HEK293T (cell line): ENCODE measurements around the gene NTSR1.

Experiments
- CTCF ChIA-PET: fragments of 350-600 bp; formaldehyde crosslinking; extraction: SDS; loops from one replicate; lab custom pipeline; 2021; ENCODE audit warnings: antibody characterized with exemption, inconsistent platforms; lab: Yijun Ruan, JAX
- POLR2A ChIA-PET: fragments of 350-600 bp; formaldehyde crosslinking; extraction: SDS; loops from one replicate; lab custom pipeline; 2020; ENCODE audit warnings: antibody characterized with exemption, inconsistent platforms; lab: Yijun Ruan, JAX
- DNase-seq: peaks from one replicate; pipeline ENCODE4 v3.0.0; 2012; ENCODE audit warnings: mixed read lengths; ENCODE audit errors: extremely low spot score
- ARNT ChIP-seq: fragments of 450-650 bp; IDR thresholded peaks from 2 replicates; pipeline ENCODE4 v1.6.1; 2017; ENCODE audit warnings: mild to moderate bottlenecking
- BHLHE40 ChIP-seq: fragments of 450-650 bp; IDR thresholded peaks from 2 replicates; pipeline ENCODE4 v1.6.1; 2016; ENCODE audit warnings: mild to moderate bottlenecking, moderate library complexity, borderline replicate concordance
- CTBP1 ChIP-seq: fragments of 450-650 bp; IDR thresholded peaks from 2 replicates; pipeline ENCODE4 v1.6.1; 2016; ENCODE audit warnings: borderline replicate concordance
- ELF4 ChIP-seq: fragments of 450-650 bp; IDR thresholded peaks from 2 replicates; pipeline ENCODE4 v1.6.1; 2017; ENCODE audit warnings: antibody characterized with exemption
- FOXA1 ChIP-seq: fragments of 450-650 bp; IDR thresholded peaks from 2 replicates; pipeline ENCODE4 v1.6.1; 2016; ENCODE audit warnings: mild to moderate bottlenecking
- FOXK2 ChIP-seq: fragments of 450-650 bp; IDR thresholded peaks from 2 replicates; pipeline ENCODE4 v1.6.1; 2016; ENCODE audit warnings: mild to moderate bottlenecking
- FOXM1 ChIP-seq: fragments of 450-650 bp; IDR thresholded peaks from 2 replicates; pipeline ENCODE4 v1.6.1; 2017; ENCODE audit warnings: mild to moderate bottlenecking, borderline replicate concordance
- HDGF ChIP-seq: fragments of 450-650 bp; IDR thresholded peaks from 2 replicates; pipeline ENCODE4 v1.6.1; 2017; ENCODE audit warnings: antibody characterized with exemption, borderline replicate concordance
- L3MBTL2 ChIP-seq: fragments of 450-650 bp; conservative IDR thresholded peaks from 2 replicates; pipeline ENCODE4 v1.6.1; 2016; ENCODE audit warnings: mild to moderate bottlenecking
- LEF1 ChIP-seq: fragments of 450-650 bp; IDR thresholded peaks from 2 replicates; pipeline ENCODE4 v1.6.1; 2017; ENCODE audit warnings: mild to moderate bottlenecking, borderline replicate concordance
- NFRKB ChIP-seq: fragments of 450-650 bp; IDR thresholded peaks from 2 replicates; pipeline ENCODE4 v1.6.1; 2016; ENCODE audit warnings: mild to moderate bottlenecking, moderate library complexity
- PKNOX1 ChIP-seq: fragments of 450-650 bp; IDR thresholded peaks from 2 replicates; pipeline ENCODE4 v1.6.1; 2016
- SP1 ChIP-seq: fragments of 450-650 bp; IDR thresholded peaks from 2 replicates; pipeline ENCODE4 v1.6.1; 2017
- SUZ12 ChIP-seq: fragments of 450-650 bp; IDR thresholded peaks from 2 replicates; pipeline ENCODE4 v1.6.1; 2016; ENCODE audit warnings: mild to moderate bottlenecking
- TARDBP ChIP-seq: fragments of 450-650 bp; IDR thresholded peaks from 2 replicates; pipeline ENCODE4 v1.6.1; 2016
- ZNF384 ChIP-seq: fragments of 450-650 bp; IDR thresholded peaks from 2 replicates; pipeline ENCODE4 v1.6.1; 2016

The NTSR1 gene

GRCh38 chr20:62708591-62709536 lies at the start of gene NTSR1:
NTSR1 (plus strand) TSS chr20:62708836; CDS start chr20:62709208, 372 bp downstream.
- no peak for DNase-seq
- TF ChIP-seq TARDBP (no peak), FOXM1 (no peak), FOXK2 (no peak), NFRKB (no peak), BHLHE40 (no peak), L3MBTL2 (no peak), HDGF (no peak), PKNOX1 (no peak), SUZ12 (no peak), FOXA1 (no peak), LEF1 (no peak), ZNF384 (no peak), CTBP1 (no peak), ELF4 (no peak), ARNT (no peak), SP1 (no peak)
- ChIA-PET POLR2A (no interaction called here), CTCF (no interaction called here)

GRCh38 chr20:62659488-62660239 lies 49.0 kb upstream of the NTSR1 start:
- ChIA-PET POLR2A (no interaction called here), CTCF (no interaction called here)
- no peak for DNase-seq
- TF ChIP-seq SP1, result no peak
- no peak for TF ChIP-seq ARNT
- no peak for TF ChIP-seq ELF4
- no peak for TF ChIP-seq TARDBP
- no peak for TF ChIP-seq SUZ12

- CTCF ChIA-PET, result no interaction called here
- POLR2A ChIA-PET, result no interaction called here
- TF ChIP-seq ZNF384 (no peak), SUZ12 (no peak), SP1 (no peak), FOXA1 (no peak), TARDBP (no peak)
- no peak for DNase-seq
Observed at GRCh38 chr20:62660240-62660615, 48.4 kb upstream of the NTSR1 start.

GRCh38 chr20:62660768-62661167 lies 47.9 kb upstream of the NTSR1 start:
- CTCF ChIA-PET, result no interaction called here
- no peak for TF ChIP-seq TARDBP
- TF ChIP-seq ARNT, result no peak
- no peak for TF ChIP-seq CTBP1
- TF ChIP-seq BHLHE40, result no peak
- TF ChIP-seq FOXK2, result no peak
- TF ChIP-seq PKNOX1, result no peak
- POLR2A ChIA-PET, result no interaction called here
- no peak for DNase-seq

GRCh38 chr20:62661647-62662046 lies 47.0 kb upstream of the NTSR1 start:
- ChIA-PET CTCF (no interaction called here), POLR2A (no interaction called here)
- no peak for DNase-seq
- TF ChIP-seq HDGF, result no peak
- TF ChIP-seq FOXA1, result no peak
- TF ChIP-seq ARNT, result no peak
- no peak for TF ChIP-seq ELF4
- no peak for TF ChIP-seq L3MBTL2
- no peak for TF ChIP-seq BHLHE40
- TF ChIP-seq ZNF384, result no peak
- TF ChIP-seq NFRKB, result no peak

- CTCF ChIA-PET, result no interaction called here
- TF ChIP-seq L3MBTL2, result no peak
- no peak for TF ChIP-seq HDGF
- TF ChIP-seq FOXM1, result no peak
- no peak for TF ChIP-seq LEF1
- no peak for TF ChIP-seq FOXK2
- TF ChIP-seq ELF4, result no peak
- POLR2A ChIA-PET, result no interaction called here
- no peak for DNase-seq
Observed at GRCh38 chr20:62662422-62662821, 46.2 kb upstream of the NTSR1 start.
